Neural cell (in vitro differentiated cells): ENCODE data around the gene YPEL5.

ENCODE experiments used
- EZH2 ChIP-seq: fragments of 200-600, 300-800 bp; shearing (Covaris generic), sonication (generic); IDR thresholded peaks from 2 replicates; pipeline ENCODE4 v1.6.1; 2014; ENCODE audit warnings: antibody characterized with exemption, low read length, borderline replicate concordance, mild to moderate bottlenecking; ENCODE audit not compliant: insufficient read depth, poor library complexity, severe bottlenecking
- POLR2AphosphoS5 ChIP-seq: IDR thresholded peaks from 2 replicates; pipeline ENCODE4 v1.6.1; 2012
- TF ChIP-seq, protein P1 (sequence below): fragments of 450-650 bp; IDR thresholded peaks from 2 replicates; pipeline ENCODE4 v1.5.1; 2014; ENCODE audit warnings: antibody characterized with exemption, mild to moderate bottlenecking, moderate library complexity; ENCODE audit not compliant: poor library complexity, severe bottlenecking

DNA sequence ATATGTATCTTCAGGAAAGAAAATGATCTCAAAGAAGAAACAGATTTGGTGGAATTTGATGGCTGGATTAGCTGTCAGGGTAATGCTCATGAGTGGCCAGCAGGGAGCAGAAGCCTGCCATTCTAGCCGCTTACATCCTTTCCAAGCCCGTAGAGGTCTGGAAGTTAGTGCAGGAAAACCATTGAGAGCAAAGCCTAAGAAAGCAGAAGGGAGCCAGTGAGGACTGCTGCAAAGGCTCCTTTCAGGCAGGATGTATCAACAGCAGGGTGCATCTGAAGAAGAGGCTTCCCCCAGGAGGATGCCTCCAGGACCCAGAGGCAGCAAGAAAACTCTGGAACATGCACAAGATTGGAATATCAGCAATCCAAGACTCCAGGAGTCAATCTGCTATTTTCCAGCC is 61.6 kb downstream of the YPEL5 start:
- TF ChIP-seq, protein P1, sequence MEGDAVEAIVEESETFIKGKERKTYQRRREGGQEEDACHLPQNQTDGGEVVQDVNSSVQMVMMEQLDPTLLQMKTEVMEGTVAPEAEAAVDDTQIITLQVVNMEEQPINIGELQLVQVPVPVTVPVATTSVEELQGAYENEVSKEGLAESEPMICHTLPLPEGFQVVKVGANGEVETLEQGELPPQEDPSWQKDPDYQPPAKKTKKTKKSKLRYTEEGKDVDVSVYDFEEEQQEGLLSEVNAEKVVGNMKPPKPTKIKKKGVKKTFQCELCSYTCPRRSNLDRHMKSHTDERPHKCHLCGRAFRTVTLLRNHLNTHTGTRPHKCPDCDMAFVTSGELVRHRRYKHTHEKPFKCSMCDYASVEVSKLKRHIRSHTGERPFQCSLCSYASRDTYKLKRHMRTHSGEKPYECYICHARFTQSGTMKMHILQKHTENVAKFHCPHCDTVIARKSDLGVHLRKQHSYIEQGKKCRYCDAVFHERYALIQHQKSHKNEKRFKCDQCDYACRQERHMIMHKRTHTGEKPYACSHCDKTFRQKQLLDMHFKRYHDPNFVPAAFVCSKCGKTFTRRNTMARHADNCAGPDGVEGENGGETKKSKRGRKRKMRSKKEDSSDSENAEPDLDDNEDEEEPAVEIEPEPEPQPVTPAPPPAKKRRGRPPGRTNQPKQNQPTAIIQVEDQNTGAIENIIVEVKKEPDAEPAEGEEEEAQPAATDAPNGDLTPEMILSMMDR: peak; percentile 95
- TF ChIP-seq EZH2: no peak
- TF ChIP-seq POLR2AphosphoS5: no peak
